ENCODE data around the gene ZNF521.

DNA sequence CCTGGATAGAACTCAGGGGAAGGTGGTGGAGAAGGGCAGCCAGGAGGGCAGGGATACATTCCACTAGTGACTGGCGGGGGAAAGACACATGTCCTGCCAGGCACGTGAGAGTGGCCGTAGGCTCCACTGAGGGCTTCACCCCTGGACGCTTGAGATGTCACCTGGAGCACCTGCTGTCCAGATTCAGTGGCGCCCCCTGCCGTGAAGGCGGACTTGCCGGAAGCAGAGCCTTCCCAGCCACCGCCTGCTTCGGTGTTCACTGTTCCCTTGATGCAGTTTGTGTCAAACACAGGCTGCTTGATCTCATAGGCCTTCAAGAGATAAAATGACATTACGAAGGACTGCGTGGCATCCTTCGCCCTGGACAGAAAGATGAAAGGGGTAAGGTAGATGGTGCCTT is 335.3 kb downstream of the ZNF521 start:
- no peak for TF ChIP-seq POLR2AphosphoS5 (IDR thresholded peaks at IDR 0.05)
- no peak for TF ChIP-seq POLR2A (IDR thresholded peaks at IDR 0.05)
- TF ChIP-seq, protein P1, sequence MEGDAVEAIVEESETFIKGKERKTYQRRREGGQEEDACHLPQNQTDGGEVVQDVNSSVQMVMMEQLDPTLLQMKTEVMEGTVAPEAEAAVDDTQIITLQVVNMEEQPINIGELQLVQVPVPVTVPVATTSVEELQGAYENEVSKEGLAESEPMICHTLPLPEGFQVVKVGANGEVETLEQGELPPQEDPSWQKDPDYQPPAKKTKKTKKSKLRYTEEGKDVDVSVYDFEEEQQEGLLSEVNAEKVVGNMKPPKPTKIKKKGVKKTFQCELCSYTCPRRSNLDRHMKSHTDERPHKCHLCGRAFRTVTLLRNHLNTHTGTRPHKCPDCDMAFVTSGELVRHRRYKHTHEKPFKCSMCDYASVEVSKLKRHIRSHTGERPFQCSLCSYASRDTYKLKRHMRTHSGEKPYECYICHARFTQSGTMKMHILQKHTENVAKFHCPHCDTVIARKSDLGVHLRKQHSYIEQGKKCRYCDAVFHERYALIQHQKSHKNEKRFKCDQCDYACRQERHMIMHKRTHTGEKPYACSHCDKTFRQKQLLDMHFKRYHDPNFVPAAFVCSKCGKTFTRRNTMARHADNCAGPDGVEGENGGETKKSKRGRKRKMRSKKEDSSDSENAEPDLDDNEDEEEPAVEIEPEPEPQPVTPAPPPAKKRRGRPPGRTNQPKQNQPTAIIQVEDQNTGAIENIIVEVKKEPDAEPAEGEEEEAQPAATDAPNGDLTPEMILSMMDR (IDR thresholded peaks at IDR 0.05), result no peak

Data from breast epithelium (tissue), 3 donors.